ENCODE data around the gene DPYSL4.

DPYSL4 gene

GRCh38 chr10:132178672-132179545, 7.8 kb upstream of the DPYSL4 start:
- DNase-seq (ENCODE audit: low spot score): no peak

GRCh38 chr10:132179551-132180392, 7.0 kb upstream of the DPYSL4 start:
- no peak for DNase-seq (ENCODE audit: low spot score)

DNA sequence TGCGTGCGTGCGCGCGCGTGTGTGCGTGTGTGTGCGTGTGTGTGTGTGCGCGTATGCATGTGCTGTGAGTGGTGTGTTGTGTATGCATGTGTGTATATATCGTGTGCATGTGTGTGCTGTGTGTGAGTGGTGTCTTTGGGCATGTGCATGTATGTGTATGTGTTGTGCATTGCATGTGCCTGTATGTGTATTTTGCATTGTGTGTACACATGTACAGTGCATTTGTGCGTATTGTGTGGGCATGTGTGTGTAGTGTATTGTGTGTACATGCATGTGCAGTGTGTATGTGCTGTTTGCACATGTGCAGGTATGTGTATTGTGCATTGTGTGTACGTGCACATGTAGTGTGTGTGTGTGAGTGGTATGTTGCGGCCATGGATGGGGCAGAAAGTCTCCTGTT, 6.0 kb upstream of the DPYSL4 start:
- DNase-seq (ENCODE audit: low spot score): no peak

- no peak for DNase-seq (ENCODE audit: low spot score)
Measured at GRCh38 chr10:132181691-132182425, 4.9 kb upstream of the DPYSL4 start.

- DNase-seq (ENCODE audit: low spot score): no peak
Measured at GRCh38 chr10:132182591-132182990, 4.2 kb upstream of the DPYSL4 start.

DNA sequence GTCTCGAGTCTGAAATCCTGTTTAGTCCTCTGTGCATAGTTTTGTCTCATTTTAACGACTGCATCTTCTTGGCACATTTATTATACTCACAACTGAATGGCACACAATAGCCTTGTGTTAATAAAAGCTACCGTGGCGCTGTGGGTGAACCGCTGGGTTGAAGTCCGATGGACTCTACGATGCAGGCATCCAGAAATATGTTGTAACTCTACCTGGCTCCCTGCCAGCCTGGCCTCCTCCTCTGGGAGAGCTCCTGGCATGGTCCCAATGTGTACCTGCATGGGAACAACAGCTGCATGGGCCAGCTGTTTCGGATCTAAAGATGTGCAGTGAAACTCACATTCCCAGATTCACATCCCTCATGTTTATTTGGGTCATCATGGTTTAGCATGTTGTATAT, 3.7 kb upstream of the DPYSL4 start:
- no peak for DNase-seq (ENCODE audit: low spot score)

DNA sequence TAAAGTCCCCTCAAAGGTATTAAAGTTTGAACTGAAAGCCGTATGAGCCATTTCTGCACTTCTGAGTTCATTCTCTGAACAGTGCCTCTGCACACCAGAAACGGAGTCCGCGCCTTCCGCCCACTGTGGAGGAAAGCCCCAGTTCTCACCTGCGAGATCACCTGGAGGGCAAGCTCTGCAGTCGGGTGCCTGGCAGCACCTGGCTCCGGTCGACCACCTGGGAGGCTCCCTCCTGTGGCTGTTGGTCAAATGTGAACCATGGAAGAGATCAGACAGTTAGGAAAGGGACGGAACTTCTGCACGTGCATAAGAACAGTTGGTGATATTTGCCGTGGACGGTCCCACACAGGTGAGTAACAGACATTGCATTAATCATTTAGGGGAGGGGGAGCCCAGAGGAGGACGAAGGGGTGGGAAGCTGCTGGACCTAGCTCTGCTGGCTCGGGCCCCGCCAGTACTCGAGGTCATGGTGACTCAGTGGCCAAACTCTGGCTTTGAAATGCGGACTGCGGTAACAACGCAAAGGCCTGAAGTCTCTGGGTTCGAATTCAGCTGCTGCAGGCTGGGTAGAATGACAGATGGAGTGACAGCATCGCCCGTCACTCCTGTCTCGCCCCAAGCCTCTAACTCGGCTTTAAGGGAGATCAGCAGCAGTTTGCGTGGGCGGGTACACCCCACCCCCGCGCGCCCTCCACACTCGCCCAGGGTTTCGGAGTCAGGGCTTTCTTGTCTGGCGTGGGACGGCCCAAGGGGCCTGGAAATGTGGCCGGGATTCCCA, 1.7 kb upstream of the DPYSL4 start:
- no peak for DNase-seq (ENCODE audit: low spot score)

DNA sequence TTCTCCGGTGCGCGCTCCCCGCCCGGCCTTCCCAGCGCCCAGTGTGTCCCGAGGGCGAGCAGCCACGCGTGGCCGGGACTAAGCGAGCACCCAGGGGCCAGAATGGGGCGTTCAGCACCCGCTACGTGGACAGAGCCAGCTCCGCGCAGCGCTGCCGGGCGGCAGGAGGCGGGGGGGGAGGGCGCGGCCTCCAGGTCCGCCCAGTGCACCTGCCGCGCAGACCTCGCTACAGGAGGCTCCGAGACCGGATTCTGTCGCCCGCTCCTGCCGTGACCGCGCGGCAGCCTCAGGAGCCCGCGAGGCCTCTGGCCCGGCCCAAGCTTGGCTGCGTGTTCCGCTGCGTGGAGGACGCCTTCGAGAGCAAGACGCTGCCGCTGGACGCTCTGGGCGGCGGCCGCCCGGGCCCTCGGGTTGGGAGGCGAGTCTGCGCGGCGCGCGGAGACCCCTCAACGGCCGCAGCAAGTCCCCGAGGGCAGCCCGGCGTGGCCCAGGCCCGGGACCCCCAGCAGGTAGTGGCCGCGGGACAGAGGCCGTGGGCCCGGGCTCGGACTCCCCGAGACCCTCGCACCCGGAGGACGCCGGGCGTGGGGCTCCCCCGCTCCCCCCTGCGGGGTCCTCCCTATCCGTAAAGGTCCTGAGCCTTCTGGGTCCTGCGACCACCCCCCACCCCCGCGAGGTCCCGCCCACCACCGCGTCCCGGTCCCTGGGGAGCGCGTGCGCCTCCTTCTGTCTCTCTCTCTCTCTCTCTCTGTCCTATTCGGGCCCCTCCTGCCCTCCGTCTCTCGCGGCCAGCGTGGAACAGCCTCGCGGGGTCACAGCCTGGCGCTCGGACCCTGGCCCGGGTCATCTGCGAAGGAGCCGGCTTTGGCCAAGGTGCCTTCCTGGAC, 904 bp upstream of the DPYSL4 start:
- peak; percentile 51 for DNase-seq (ENCODE audit: low spot score)

DNA sequence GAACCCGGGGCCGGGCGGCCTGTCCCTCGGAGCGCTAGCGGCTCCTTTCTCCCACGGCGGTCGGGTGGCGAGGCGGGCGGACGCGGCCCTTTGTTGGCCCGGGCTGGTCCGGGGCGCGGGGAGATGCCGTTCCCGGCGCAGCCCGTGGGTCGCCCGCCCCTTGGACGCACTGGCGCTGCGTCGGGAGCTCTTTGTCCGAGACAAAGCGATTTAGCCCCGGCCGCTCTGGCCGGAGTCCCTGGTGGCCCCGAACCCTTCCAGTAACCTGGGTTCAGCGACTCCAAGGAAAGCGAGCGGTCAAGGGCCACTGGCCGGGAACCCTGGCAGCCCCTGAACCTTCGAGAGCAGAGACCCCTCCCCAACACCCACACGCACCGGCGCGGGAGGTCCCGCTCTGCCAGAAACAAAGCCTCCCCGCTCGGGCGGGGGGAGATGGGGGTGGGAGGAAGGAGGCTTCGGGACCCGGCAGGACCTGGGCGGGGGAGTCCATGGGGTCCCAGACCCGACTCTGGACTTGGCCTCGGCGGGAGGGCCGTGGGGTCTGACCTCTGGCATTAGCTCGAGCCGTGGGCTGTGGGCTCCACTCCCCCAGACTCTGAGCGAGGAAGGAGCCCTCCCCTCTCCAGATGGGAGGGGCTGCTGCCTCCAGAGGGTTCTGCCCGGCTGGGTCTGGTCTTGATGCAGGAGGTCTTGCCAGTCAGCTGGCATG, 836 bp downstream of the DPYSL4 start:
- peak; percentile 49 for DNase-seq (ENCODE audit: low spot score)

DNA sequence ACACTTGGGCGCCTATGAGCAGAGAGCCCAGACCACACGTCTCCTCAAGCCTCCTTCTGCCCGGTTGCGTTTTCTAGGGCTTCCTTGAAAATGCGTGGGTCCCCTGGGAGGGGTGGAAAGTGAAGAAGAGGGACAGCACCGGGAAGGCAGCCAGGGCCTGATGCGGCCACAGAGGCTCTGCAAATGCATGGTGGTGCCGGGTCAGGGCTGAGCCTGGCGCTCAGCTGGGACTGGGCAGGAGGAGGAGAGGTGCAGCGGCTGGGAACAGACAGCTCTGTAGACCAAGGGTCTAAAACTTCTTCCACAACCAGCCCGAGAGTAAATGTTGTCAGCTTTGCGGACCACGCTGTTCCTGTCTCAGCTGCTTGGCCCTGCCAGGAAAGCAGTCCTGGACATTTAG, 1.6 kb downstream of the DPYSL4 start:
- no peak for DNase-seq (ENCODE audit: low spot score)

- no peak for DNase-seq (ENCODE audit: low spot score)
Measured at GRCh38 chr10:132189016-132189415, 2.3 kb downstream of the DPYSL4 start.

DNA sequence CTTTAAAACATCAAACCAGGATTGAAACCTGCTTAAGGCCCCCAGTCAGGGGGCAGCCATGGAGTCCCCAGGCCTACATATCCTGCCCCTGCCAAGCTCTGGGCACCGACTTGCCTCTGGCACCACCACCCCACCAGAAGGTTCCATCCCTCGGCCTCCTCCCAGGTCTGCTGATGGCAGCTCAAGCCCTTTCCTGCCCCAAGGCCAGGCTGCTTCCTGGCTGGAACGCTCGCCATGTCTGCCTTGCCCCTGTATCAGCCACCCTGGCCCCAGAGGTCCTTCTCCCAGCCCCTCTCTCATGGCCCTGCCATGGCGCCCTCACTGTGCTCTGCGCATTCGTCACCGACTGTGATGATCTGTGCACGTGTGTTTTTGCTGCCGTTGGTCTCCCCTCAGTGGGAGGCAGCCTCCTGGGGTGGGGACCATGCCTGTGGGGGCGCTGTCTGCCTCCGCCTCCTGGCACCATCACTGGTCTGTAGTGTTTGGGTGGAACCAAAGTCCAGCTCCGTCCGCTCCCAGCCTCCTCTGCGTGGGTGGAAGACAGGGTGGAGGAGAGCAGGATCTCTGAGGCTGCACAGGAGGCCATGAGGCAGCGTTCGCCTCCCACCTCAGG, 3.2 kb downstream of the DPYSL4 start:
- no peak for DNase-seq (ENCODE audit: low spot score)

GRCh38 chr10:132192076-132192975, 5.6 kb downstream of the DPYSL4 start:
- DNase-seq (ENCODE audit: low spot score): no peak

- DNase-seq (ENCODE audit: low spot score): no peak
Measured at GRCh38 chr10:132192991-132193665, 6.4 kb downstream of the DPYSL4 start.

- DNase-seq (ENCODE audit: low spot score): no peak
Measured at GRCh38 chr10:132193907-132194552, 7.3 kb downstream of the DPYSL4 start.

DNA sequence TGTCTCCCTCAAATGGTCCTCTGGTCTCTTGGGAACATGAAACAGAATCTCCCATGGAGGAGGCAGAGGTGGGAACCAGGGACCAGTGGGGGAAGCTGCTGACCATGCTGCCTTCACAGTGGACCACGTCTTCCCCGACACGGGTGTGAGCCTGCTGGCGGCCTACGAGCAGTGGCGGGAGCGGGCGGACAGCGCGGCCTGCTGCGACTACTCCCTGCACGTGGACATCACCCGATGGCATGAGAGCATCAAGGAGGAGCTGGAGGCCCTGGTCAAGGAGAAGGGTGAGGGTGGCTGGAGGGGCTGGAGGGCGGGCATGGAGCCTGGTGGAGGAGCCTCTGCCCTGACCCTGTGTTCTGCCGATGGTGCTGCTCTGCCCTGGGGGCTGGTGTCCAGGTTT, 8.0 kb downstream of the DPYSL4 start:
- DNase-seq (ENCODE audit: low spot score): no peak

DNA sequence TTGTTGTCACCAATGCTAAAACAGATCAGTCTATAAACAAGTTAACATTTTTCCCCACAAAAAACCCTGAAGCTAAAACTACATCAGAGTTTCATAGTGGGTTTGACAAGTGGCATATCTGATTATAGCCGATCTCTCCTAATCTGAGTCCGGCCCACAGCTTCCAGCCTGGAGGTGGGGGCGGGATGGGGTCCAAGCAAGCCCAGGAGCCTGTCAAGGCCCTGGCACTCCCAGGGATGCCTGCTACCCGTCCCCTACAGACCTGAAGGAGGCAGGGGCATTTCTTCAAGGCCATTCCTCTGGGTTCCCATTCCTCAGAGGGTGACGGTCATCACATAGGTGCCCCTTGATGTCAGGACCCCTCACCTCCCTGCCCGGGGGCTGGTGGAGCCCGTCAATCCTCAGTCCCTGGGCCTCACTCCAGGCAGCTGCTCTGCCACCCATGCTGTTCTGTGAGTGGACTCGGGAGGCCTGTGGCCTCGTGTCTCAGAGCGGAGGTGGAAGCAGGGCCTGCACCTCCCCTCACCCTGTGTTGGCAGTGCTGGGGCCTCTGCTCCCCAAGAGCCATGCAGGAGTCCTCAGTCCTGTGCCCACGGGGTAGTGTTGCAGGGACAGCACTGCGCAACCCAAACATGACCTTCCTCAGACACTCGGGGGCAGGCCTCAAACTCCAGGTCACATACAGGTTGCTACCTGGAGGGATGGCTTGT, 8.8 kb downstream of the DPYSL4 start:
- DNase-seq (ENCODE audit: low spot score): no peak
